Skin of body (tissue), 2 donors: ENCODE results near the gene FMO4. TPM values are rescaled to one million over a fixed set of nuclear protein-coding genes. Genes with fewer than 3 reads are reported as not detected.
A peak's percentile ranks its signal among the peaks of the same experiment; 100 is the strongest.
"Not testable (repeated sequence)": the region's sequence is repeated elsewhere in the genome, so short reads cannot be mapped to it uniquely, and the experiment has no call there.

Experiments
- DNase-seq: peaks from one replicate; lab custom pipeline; 2025; lab: John Stamatoyannopoulos, UW
- total RNA-seq: library from RNA; depleted of rRNA; stranded (reverse); fragments of >200 nt; gene quantifications from one replicate; pipeline ENCODE4 v1.2.3, GENCODE V29; 2014

FMO4 gene
- total RNA-seq, 1 donor from 2014 or later = 4.5 TPM

DNA sequence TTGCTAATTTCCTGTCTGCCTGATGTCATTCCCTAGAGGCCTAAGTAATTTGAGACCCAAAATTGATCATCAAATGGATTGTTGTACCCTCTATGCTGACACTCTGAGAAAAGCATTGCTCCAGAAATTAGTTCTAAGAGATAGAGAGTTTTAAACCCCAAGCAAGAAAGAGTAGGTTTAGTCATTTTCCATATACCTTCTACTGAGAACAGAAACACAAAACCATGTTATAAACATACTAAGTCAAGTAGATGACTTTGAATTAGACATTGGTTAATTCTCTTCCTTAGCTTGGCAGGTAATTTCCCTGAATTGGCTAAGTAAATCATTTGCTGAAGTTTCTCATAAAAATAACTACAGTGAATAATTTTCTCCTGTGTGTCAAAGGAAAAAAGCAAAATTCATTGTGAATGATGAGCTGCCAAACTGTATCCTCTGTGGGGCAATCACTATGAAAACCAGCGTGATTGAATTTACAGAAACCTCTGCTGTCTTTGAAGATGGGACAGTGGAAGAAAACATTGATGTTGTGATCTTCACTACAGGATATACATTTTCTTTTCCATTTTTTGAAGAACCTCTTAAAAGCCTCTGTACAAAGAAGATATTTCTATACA is 20.1 kb downstream of the FMO4 start:
- DNase-seq = no peak

DNA sequence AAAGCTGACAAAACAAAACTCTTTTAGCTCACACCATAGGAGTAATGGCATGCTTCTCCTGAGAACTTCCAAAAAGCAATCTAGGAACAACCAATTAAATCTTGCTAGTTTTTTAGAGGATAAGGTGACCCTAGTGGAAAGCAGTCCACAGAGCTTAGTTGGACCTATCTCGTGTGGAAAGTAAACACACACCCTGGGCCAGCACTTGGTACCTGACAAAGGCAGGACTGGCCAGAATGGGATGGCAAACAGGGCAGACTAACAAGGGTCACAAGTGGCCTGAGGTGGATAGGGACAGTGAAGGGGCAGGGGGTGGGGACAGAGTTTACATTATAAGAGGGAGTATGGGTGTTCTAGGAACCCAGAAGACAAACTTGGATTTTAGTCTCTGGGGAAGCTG is 22.0 kb downstream of the FMO4 start:
- DNase-seq = no peak

DNA sequence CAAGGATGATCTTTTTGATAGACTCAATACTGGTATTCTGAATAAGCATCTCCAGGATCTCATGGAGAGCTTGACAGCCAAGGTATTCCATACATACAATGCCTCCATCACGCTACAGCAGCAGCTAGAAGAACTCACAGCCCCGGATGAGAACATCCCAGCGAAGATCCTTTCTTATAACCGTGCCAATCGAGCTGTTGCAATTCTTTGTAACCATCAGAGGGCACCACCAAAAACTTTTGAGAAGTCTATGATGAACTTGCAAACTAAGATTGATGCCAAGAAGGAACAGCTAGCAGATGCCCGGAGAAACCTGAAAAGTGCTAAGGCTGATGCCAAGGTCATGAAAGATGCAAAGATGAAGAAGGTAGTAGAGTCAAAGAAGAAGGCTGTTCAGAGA is 25.4 kb downstream of the FMO4 start:
- not testable (repeated sequence) for DNase-seq

DNA sequence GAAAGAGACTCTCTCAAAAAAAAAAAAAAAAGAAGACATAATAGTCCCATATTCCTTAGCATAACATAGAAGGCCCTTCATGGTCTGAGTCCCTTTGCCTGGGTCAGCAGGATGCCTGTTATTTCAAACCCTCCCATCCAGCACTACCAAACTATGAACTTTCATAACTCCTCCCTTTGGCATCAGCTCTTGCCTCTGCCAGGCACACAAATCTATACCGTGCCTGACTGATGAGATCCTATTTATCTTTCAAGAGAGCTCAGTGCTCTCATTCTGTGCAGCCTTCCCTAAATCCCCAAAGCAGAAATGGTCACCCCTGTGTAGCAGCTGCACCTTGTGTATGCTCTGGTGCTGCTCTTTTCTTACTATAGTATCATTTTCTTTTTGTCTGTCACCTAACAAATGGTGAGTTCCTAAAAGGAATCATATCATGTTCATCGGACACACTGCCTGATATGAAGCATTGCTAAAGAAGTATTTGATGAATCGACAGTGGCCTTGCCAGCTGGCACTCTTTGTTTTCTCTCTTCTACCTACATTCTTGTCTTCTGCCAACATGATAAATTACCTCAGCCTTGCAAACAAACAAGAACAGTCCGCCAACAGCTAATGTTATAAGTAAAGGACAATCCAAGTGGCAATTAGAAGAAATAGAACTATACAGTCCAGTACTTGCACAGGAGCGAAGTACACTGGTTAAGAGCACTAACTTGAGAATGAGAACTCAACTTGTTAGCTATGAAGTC is 29.9 kb downstream of the FMO4 start:
- no peak for DNase-seq

DNA sequence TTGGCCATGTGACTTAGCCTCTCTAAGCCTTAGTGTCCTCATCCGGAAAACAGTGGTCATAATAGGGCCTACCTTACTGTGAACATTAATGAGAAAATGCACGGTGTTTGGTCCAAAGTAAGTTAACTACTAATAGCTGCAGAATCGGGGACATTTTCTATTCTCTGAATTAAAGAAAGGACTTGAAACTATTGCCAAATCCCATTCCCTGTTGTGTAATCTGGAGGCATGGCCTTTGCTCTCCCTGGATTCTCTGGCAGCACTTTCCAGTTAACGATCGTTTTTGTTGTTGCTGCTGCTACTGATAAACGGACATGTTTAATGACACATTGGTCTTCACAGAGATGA is 30.5 kb downstream of the FMO4 start:
- no peak for DNase-seq

DNA sequence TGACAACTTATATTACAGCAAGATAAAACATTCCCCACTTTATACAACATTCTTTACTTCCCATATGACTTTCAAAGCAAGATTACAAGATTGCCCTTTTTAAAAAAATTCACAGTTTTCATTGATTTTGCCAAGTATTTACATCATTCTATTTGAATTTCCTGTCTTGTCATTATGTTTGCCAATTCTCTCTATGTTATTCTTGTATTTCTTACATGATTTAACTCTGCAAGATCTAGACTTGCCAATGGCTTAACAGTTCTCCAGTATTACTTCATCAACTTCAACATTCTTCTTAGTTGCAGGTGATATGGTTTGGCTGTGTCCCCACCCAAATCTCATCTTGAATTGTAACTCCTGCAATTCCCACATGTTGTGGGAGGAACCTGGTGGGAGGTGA is 31.6 kb downstream of the FMO4 start:
- peak; percentile 62 for DNase-seq

DNA sequence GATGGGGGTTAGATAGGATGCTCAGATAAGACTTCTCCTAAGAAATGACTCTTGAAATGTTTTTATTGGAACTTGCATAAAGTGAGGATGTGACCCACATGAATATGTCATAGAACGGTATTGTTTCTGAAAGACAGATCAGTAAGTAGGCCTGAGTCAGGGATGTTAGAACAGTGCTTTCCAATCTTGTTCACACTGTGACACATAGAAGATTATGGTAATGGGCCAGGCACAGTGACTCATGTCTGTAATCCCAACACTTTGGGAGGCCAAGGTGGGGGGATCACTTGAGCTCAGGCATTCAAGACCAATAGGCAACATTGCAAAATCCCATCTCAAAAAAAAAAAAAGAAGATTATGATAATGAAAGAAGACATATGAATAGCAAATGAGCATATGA is 32.9 kb downstream of the FMO4 start:
- no peak for DNase-seq

DNA sequence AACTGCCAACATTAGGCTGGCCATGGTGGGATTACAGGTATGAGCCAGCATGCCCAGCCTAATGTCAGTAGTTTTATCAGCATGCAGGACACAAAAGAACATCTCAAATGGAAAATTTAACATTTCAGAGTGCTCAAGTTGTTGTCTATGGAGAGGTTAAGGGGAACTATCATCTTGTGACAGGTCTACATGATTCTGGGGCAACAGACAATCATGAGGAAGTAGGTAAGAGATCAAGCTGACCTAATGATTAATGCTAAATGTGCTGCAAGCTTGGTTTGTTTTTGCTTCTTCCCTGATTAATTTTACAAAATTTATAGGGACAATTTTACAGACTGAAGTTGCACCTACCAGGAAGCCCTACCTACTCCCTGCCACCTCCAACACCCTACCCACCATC is 36.6 kb downstream of the FMO4 start:
- DNase-seq = no peak

DNA sequence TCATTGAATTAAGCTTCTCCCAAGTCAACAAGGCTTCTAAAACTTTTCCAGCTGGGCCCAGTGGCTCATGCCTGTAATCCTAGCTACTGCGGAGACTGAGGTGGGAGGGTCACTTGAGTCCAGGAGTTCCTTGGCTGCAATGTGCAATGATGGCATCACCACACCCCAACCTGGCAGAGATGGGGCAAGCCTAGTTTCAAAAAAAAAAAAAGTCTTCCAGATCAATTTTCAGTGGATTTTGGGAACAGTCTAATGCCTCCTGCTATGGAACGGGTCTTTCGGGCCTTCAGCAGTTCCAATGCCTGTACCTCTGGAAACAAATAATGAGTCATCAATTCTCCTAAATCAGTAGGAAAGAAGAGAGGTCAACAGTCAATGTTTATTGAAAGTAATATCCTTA is 38.0 kb downstream of the FMO4 start:
- no peak for DNase-seq

DNA sequence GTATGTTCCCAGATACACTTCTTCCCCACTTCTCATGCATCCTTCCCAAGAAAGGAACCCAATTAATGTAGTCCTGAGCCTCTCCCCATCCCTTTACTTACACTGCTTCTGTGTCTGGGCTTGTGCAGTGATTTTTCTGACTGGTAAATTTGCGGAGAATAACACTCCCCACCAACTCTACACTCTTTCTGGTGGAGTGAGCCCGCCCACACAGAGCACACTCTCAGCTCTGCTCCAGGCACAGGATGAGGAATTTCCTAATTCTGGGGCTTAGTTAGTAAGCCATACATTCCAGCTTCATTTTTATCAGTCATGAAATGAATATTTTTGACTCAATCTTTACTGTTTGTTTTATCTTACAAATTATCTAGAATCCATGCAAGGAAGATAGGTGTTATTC is 38.6 kb downstream of the FMO4 start:
- DNase-seq = no peak

DNA sequence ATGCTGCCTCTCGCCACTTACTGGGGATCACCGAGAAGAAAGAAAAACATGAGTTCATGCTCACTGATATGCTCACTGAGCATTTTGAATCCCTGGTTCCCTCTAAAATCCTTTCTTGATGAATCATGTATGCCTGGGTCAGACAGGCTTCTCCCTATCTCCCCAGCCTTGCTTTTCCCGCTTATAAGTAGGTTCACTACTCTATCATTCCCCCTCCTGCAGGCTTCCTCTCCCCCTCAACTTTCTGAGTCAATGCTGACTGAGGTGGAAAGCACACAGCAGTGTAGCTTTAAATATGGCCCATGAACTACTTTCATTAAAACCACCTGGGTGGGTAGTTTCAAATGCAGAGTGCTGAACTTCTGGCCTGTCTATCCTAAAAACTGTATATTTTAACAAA is 41.7 kb downstream of the FMO4 start:
- no peak for DNase-seq

DNA sequence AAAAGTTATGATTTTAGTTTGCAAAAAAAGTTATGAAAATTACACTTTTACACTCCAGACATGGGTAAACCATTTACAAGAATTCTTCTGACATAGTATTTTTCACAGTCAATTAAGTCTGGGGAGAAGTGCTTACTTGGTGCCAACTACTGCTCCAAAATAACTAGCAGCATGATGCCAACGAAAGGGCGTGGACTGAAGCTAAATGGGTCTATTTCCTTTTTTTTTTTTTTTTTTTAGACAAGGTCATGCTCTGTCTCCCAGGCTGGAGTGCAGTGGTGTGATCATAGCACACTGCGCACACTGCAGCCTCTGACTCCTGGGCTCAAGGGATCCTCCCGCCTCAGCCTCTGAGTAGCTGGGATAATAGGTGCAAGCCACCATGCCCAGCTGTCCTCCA is 43.2 kb downstream of the FMO4 start:
- DNase-seq = no peak

DNA sequence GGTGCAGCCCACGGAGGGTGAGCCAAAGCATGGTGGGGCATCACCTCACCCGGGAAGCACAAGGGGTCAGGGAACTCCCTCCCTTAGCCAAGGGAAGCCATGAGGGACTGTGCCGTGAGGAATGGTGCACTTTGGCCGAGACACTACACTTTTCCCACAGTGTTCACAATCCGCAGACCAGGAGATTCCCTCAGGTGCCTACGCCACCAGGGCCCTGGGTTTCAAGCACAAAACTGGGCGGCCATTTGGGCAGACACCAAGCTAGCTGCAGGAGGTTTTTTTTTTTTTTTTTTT is 45.3 kb downstream of the FMO4 start:
- DNase-seq = not testable (repeated sequence)

DNA sequence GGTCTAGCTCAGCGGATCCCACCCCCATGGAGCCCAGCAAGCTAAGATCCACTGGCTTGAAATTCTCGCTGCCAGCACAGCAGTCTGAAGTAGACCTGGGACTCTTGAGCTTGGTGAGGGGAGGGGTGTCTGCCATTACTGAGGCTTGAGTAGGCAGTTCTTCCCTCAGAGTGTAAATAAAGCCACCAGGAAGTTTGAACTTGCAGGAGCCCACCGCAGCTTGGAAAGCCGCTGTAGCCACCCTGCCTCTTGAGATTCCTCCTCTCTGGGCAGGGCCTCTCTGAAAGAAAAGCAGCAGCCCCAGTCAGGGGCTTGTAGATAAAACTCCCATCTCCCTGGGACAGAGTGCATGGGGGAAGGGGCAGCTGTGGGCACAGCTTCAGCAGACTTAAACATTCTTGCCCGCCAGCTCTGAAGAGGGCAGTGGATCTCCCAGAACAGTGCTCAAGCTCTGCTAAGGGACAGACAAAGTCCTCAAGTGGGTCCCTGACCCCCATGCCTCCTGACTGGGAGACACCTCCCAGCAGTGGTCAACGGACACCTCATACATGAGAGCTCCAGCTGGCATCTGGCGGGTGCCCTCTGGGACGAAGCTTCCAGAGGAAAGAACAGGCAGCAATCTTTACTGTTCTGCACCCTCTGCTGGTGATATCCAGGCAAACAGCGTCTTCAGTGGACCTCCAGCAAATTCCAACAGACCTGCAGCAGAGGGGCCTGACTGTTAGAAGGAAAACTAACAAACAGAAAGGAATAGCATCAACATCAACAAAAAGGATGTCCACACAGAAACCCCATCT is 45.9 kb downstream of the FMO4 start:
- not testable (repeated sequence) for DNase-seq

DNA sequence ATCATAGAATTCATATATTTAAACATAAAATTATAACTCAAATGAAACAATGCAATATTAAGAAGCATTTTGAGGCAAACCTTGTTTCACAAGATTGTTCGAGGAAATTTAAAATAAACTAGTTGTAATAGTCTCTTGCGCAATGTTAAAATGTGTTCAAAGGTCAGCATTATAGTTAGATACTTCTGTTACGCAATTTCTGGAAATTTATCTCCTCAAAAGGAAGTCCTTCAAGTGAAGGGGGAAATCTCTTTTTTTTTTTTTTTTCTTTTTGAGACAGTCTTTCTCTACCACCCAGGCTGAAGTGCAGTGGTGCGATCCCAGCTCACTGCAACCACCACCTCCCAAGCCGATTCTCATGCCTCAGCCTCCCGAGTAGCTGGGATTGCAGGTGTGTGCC is 52.1 kb downstream of the FMO4 start:
- DNase-seq = no peak

DNA sequence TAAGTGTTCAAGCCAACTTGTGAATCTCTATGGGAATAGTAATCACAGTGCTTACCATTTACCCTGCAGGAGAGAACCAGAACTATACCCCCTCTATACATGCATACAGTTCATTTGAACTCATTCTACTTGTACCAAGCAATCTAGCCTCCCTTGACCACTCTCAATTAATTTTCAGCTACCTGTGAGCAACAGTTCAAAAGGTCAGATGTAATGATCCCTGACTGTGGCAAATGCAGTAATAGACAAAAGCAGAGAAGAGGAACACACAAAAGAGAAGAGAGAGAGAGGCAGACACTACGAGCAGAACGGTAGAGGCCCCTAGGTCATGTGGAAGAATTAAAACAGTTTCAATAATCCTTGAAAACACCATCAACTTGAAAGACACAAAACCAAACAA is 52.8 kb downstream of the FMO4 start:
- DNase-seq = no peak

DNA sequence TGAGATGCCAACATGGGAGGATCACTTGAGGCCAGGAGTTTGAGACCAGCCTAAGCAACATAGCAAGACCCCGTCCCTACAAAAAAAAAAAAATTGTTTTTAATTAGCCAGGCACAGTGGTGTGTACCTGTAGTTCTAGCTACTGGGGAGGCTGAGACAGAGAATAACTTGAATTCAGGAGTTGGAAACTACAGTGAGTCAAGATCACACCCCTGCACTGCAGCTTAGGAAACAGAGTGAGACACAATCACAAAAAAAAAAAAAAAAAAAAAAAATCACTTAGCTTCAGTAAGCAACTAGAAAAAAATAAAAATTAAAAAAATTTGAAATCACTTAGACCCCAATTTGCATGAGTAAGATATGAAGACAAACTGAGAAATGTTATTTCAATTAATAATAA is 53.5 kb downstream of the FMO4 start:
- no peak for DNase-seq

DNA sequence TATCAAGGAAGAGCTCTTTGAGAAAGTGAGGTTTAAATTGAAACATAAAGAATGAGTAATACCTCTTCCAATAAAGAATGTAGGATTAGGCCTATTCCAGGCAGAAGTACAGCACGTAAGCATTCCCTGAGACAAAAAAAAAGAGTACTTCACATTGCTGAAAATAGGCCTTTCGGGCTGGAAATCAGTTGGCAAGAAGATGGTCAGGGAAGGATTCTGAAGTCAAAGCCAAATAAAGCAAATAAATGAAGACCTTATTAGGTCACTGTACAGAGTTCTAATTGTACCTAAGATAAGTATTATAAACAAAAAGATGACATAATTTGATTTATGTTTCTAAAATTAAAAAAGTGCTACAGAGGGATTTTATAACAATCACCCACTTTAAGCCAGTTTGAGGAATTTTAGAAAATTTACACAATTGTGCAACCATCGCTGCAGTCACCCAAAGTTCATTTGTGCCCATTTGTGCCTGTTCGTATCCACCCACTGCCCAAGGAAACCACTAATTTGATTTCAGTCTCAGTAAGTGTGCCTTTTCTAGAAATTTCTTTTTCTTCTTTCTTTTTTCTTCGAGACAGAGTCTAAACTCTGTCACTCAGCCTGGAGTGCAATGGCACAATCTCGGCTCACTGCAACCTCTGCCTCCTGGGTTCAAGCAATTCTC is 58.6 kb downstream of the FMO4 start:
- no peak for DNase-seq

DNA sequence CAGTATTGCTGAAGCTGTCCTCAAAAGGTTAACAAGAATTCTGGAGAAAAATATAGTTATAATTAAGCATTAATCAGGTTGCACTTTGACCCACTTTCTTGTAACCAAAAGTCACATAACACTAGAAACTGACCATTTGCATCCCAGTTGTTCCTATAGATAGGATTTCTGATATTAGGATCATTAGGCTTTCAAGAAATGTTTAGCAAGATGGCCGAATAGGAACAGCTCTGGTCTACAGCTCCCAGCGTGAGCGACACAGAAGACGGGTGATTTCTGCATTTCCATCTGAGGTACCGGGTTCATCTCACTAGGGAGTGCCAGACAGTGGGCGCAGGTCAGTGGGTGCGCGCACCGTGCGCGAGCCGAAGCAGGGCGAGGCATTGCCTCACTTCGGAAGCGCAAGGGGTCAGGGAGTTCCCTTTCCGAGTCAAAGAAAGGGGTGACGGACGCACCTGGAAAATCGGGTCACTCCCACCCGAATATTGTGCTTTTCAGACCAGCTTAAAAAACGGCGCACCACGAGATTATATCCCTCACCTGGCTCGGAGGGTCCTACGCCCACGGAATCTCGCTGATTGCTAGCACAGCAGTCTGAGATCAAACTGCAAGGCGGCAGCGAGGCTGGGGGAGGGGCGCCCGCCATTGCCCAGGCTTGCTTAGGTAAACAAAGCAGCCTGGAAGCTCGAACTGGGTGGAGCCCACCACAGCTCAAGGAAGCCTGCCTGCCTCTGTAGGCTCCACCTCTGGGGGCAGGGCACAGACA is 59.6 kb downstream of the FMO4 start:
- not testable (repeated sequence) for DNase-seq

DNA sequence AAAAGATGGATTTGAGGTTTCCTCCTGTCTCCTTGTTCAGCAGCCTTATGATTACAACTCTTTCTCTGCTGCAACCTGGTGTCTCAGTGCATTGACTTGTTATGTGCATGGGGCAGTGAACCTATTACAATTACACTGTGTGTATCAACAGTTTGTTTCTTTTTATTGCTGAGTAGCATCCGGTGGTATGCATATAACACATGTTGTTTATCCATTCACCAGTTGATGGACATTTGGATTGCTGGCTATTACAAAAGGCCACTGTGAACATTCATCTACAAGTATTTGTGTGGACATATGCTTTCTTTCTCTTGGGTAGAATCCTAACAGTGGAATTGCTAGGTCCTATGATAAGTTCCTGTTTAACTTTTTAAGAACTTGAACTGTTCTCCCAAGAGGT is 65.9 kb downstream of the FMO4 start:
- no peak for DNase-seq

DNA sequence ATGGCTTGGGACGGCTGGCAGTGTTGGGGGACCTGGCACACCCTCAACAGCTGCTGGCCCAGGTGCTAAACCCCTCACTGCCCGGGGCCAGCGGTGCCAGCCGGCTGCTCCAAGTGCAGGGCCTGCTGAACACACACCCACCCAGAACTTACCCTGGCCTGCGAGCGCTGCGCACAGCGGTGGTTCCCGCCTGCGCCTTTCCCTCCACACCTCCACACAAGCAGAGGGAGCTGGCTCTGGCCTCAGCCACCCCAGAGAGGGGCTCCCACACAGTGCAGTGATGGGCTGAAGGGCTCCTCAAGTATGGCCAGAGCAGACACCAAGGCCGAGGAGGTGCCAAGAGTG is 67.9 kb downstream of the FMO4 start:
- DNase-seq = no peak

DNA sequence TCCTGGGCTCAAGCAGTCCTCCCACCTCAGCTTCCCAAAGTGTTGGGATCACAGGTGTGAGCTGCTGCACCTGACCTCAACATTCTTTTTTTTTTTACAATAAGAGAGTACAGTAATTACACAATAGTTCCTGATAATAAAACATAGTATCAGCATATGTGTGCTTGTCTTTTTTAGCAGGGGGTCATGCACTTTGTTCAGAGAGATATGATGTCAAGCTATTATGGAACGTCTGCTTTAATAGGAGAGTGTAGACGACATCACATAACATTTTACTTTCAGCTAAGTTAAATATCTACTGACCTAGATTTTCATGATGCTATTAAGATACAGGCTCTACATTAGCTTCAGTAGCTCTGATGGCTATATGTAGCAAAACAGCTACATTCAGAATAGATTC is 70.5 kb downstream of the FMO4 start:
- DNase-seq = no peak
